ENCODE data around the gene TPM3.

GRCh38 chr1:154141240-154141639 is 50.7 kb downstream of the TPM3 start:
- TF ChIP-seq CTCF (IDR thresholded peaks at IDR 0.05), result no peak
- no peak for TF ChIP-seq POLR2A (IDR thresholded peaks at IDR 0.05)

Measured in adrenal gland (tissue), 5 donors.